ENCODE measurements around the gene MRPS34.

DNA sequence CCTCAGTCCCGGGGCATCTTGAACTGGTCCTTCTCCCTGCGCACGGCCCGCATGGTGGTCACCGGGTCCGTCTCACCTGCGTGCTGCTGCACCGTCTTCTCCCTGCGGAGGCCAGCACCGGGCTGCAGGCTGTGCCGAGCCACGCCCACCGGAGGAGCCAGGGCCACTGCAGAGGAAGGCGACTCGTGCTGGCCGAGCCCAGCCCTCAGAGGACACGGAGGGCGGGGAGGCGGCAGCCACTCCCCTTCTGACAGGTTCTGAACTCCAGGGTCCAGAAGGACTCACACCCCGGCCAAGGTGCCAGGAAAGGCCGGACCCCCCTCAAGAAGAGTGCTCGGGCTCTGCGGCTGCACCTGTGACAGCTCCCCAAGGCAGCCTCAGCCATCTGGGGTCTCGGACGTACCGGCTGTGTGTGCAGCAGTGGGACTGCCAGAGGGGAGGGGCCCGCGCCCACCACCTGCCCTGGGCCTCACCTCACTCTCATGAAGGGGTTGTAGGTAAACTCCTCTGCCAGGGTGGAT lies 36.4 kb upstream of the MRPS34 start:
- no peak for TF ChIP-seq EP300 (IDR thresholded peaks at IDR 0.05)
- TF ChIP-seq, protein P1, sequence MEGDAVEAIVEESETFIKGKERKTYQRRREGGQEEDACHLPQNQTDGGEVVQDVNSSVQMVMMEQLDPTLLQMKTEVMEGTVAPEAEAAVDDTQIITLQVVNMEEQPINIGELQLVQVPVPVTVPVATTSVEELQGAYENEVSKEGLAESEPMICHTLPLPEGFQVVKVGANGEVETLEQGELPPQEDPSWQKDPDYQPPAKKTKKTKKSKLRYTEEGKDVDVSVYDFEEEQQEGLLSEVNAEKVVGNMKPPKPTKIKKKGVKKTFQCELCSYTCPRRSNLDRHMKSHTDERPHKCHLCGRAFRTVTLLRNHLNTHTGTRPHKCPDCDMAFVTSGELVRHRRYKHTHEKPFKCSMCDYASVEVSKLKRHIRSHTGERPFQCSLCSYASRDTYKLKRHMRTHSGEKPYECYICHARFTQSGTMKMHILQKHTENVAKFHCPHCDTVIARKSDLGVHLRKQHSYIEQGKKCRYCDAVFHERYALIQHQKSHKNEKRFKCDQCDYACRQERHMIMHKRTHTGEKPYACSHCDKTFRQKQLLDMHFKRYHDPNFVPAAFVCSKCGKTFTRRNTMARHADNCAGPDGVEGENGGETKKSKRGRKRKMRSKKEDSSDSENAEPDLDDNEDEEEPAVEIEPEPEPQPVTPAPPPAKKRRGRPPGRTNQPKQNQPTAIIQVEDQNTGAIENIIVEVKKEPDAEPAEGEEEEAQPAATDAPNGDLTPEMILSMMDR (IDR thresholded peaks at IDR 0.05) = no peak
- TF ChIP-seq POLR2A (IDR thresholded peaks at IDR 0.05; ENCODE audit: low read depth) = no peak
- no peak for TF ChIP-seq POLR2AphosphoS5 (IDR thresholded peaks at IDR 0.05)
